GM12878 (cell line): ENCODE data around the gene ARSI. TPM values are rescaled to one million over a fixed set of nuclear protein-coding genes. Genes with fewer than 3 reads are reported as not detected.

Source experiments
- ATAC-seq: fragments of 200-7000 bp; cut with Tn5 transposase; 3 replicates; pipeline ENCODE4 v1.9.1; 2020; ENCODE audit warnings: mild to moderate bottlenecking, moderate library complexity
- BruUV-seq: library from RNA; stranded (reverse); fragments of 400-500 nt; replicated peaks from 2 replicates; lab custom pipeline; 2021; lab: Mats Ljungman, UMichigan
- CTCF ChIA-PET: fragments of 300-600 bp; sonication (Branson Sonifier 250); formaldehyde crosslinking; extraction: SDS; loops from one replicate; lab custom pipeline; 2021; ENCODE audit warnings: inconsistent platforms; lab: Yijun Ruan, JAX
- POLR2A ChIA-PET: fragments of 350-600 bp; formaldehyde crosslinking; extraction: SDS; loops from one replicate; lab custom pipeline; 2021; ENCODE audit warnings: inconsistent platforms; lab: Charles Lee
- RAD21 ChIA-PET: fragments of 300-600 bp; sonication (Branson Sonifier 250); formaldehyde crosslinking; loops from one replicate; lab custom pipeline; 2023; ENCODE audit warnings: antibody characterized with exemption; ENCODE audit not compliant: unreplicated experiment; lab: Charles Lee
- SMC1A ChIA-PET: fragments of 300-600 bp; sonication (Branson Sonifier 250); formaldehyde crosslinking; loops from one replicate; lab custom pipeline; 2023; ENCODE audit not compliant: unreplicated experiment, uncharacterized antibody; lab: Charles Lee
- DNase-seq: peaks from one replicate; pipeline ENCODE4 v3.0.0-alpha.2; 2011; ENCODE audit warnings: low read depth, low spot score
- FAIRE-seq: peaks from 3 replicates; lab custom pipeline; 2011; peaks lifted over from hg19 to GRCh38; lab: Jason Lieb, UNC
- H2AFZ ChIP-seq: 2 replicates; pipeline ENCODE4 v1.6.0; 2011; ENCODE audit warnings: low read depth, low read length, control low read depth; ENCODE audit not compliant: control insufficient read depth
- H3K27ac ChIP-seq: 2 replicates; pipeline ENCODE4 v1.5.1; 2011; ENCODE audit warnings: control low read depth; ENCODE audit not compliant: control insufficient read depth, insufficient read depth
- H3K27me3 ChIP-seq, 2 experiments: replicated peaks in 1 of 2; 2 replicates each; pipeline versions ENCODE4 v1.6.0 to v1.6.1; 2011; ENCODE audit warnings: low read length in 1 of 2; ENCODE audit not compliant: control insufficient read depth in 2 of 2, insufficient read depth in 2 of 2
- H3K36me3 ChIP-seq, 2 experiments: 2 replicates each; pipeline ENCODE4 v1.5.1; 2011; ENCODE audit warnings: low read length in 1 of 2; ENCODE audit not compliant: control insufficient read depth in 2 of 2, insufficient read depth in 2 of 2
- H3K4me1 ChIP-seq: 2 replicates; pipeline ENCODE4 v1.6.1; 2011; ENCODE audit warnings: mild to moderate bottlenecking, low read length, moderate library complexity, mixed read lengths; ENCODE audit not compliant: control insufficient read depth, insufficient read depth
- H3K4me2 ChIP-seq: 2 replicates; pipeline ENCODE4 v1.6.0; 2011; ENCODE audit warnings: control low read depth; ENCODE audit not compliant: control insufficient read depth, insufficient read depth
- H3K4me3 ChIP-seq: fragments of 200-600 bp; sonication (generic); 2 replicates; pipeline ENCODE4 v1.5.1; 2016
- H3K79me2 ChIP-seq: 2 replicates; pipeline ENCODE4 v1.6.0; 2011; ENCODE audit warnings: low read length; ENCODE audit not compliant: control insufficient read depth, insufficient read depth
- H3K9ac ChIP-seq: 2 replicates; pipeline ENCODE4 v1.8.0; 2011; ENCODE audit warnings: low read length, control low read depth, mixed read lengths; ENCODE audit not compliant: control insufficient read depth, insufficient read depth
- H3K9me3 ChIP-seq: replicated peaks from 3 replicates; pipeline ENCODE4 v1.5.1; 2011; ENCODE audit warnings: mild to moderate bottlenecking, low read length; ENCODE audit not compliant: control insufficient read depth, insufficient read depth
- H4K20me1 ChIP-seq: 2 replicates; pipeline ENCODE4 v1.6.0; 2011; ENCODE audit not compliant: control insufficient read depth, insufficient read depth
- CHD1 ChIP-seq: IDR thresholded peaks from 2 replicates; pipeline ENCODE4 v1.6.1; 2012; ENCODE audit warnings: low read depth, low read length, improper control_type of control experiment
- E2F8 ChIP-seq: fragments of 450-650 bp; IDR thresholded peaks from 2 replicates; pipeline ENCODE4 v1.6.1; 2018; ENCODE audit warnings: mild to moderate bottlenecking, low read depth, moderate library complexity; ENCODE audit not compliant: partially characterized antibody
- HDAC2 ChIP-seq: fragments of 200-600 bp; sonication (generic); IDR thresholded peaks from 2 replicates; pipeline ENCODE4 v1.6.1; 2017
- JUND ChIP-seq: IDR thresholded peaks from 2 replicates; pipeline ENCODE4 v1.6.1; 2012; ENCODE audit warnings: low read depth, mild to moderate bottlenecking, low read length, improper control_type of control experiment, moderate library complexity
- LARP7 ChIP-seq: fragments of 450-650 bp; IDR thresholded peaks from 2 replicates; pipeline ENCODE4 v1.6.1; 2017; ENCODE audit warnings: mild to moderate bottlenecking
- NFXL1 ChIP-seq: fragments of 450-650 bp; IDR thresholded peaks from 2 replicates; pipeline ENCODE4 v1.6.1; 2017; ENCODE audit warnings: antibody characterized with exemption, mild to moderate bottlenecking, borderline replicate concordance
- NFYB ChIP-seq: IDR thresholded peaks from 2 replicates; pipeline ENCODE4 v1.6.1; 2011; ENCODE audit warnings: low read depth, mild to moderate bottlenecking, low read length, improper control_type of control experiment, moderate library complexity; ENCODE audit not compliant: insufficient read depth
- NR2C1 ChIP-seq: fragments of 450-650 bp; IDR thresholded peaks from 2 replicates; pipeline ENCODE4 v1.6.1; 2017; ENCODE audit warnings: antibody characterized with exemption, mild to moderate bottlenecking, moderate library complexity
- SREBF1 ChIP-seq: IDR thresholded peaks from 2 replicates; pipeline ENCODE4 v1.6.1; 2012; ENCODE audit warnings: mild to moderate bottlenecking, low read length
- YBX1 ChIP-seq: fragments of 450-650 bp; IDR thresholded peaks from 2 replicates; pipeline ENCODE4 v1.6.1; 2016; ENCODE audit warnings: antibody characterized with exemption
- ZNF24 ChIP-seq: fragments of 450-650 bp; IDR thresholded peaks from 2 replicates; pipeline ENCODE4 v1.6.1; 2017; ENCODE audit warnings: antibody characterized with exemption, mild to moderate bottlenecking
- WGBS: methylation state at CpG from one replicate; pipeline ENCODE4 v1.1.6; 2016; ENCODE audit warnings: low lambda C conversion rate; ENCODE audit not compliant: insufficient replicate concordance, insufficient coverage; ENCODE audit errors: missing lambda C conversion rate; 5-methylcytosine and 5-hydroxymethylcytosine counted together
- in situ Hi-C: fragments of 300-500 bp; cut with MboI; formaldehyde crosslinking; loops from 9 replicates; pipeline ENCODE4 v1.14.3; 2018; ENCODE audit warnings: mixed read lengths
- intact Hi-C: fragments of 100-400 bp; cut with micrococcal nuclease; formaldehyde crosslinking; loops from one replicate; pipeline ENCODE4 v1.14.2; 2022; ENCODE audit not compliant: unreplicated experiment
- polyA plus RNA-seq, 11 experiments: library from polyadenylated mRNA; depleted of rRNA in 4 of 11; unstranded in 6 of 11; stranded (reverse) in 5 of 11; fragments of >200 nt; fragmentation: Nextera tagmentation in 4 of 11; fragmentation: Illumina TruSeq in 1 of 11; extraction: Ambion mirVana in 4 of 11; extraction: Trizol in 1 of 11; gene quantifications; 1 replicate in 1 of 11; 2 replicates in 10 of 11; pipeline versions ENCODE4 v1.2.1 to v1.2.3, GENCODE V29; 2011 to 2016; ENCODE audit warnings: inconsistent platforms in 2 of 11, missing spikeins in 2 of 11, low read depth in 1 of 11
- total RNA-seq, 4 experiments: library from RNA; depleted of rRNA in 3 of 4; stranded (reverse); fragments of >200 nt in 3 of 4; fragmentation: Illumina TruSeq in 1 of 4; extraction: Trizol in 1 of 4; gene quantifications; 2 replicates each; pipeline versions ENCODE4 v1.2.1 to v1.2.3, GENCODE V29; 2013 to 2021
- TF ChIP-seq, protein P1 (sequence below): fragments of 450-650 bp; IDR thresholded peaks from 2 replicates; pipeline ENCODE4 v1.6.1; 2017; ENCODE audit warnings: borderline replicate concordance
- TF ChIP-seq, protein P2 (sequence below): fragments of 450-650 bp; IDR thresholded peaks from 2 replicates; pipeline ENCODE4 v1.6.1; 2017; ENCODE audit warnings: mild to moderate bottlenecking, low read depth, inconsistent platforms; ENCODE audit not compliant: poor library complexity, severe bottlenecking
- TF ChIP-seq, protein P3 (sequence below): IDR thresholded peaks from 2 replicates; pipeline ENCODE4 v1.6.1; 2012; ENCODE audit warnings: improper control_type of control experiment, low read depth, low read length; ENCODE audit not compliant: insufficient replicate concordance

Gene ARSI
- total and polyA plus RNA-seq, 10 of the 15 experiments (the other 5 are each of a cell fraction or from before 2014, with no cell fraction given) = not detected

DNA sequence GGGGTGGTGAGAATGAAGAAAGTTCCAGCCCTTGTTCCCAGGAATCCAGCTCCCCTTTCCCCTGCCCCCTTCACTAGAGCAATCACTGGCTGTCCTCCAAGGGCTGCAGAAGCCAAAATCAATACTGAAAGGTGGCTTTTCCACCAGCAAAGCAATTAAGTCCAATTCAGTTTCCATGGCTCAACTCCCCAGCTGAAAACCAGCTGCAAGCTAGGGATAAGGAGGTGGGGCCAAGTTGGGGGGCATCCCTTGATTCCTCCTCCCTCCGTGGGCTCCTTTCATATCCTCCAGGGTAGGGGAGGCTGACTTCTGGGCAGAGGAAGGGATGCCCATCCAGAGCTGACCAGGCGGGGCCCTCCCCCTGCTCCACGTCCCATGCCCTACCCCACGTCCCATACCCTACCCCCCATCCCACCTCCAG is 35.8 kb downstream of the ARSI start:
- Histone ChIP-seq H3K79me2 (no peaks in the 10 kb centered on the region), H3K36me3 (no peaks in the 10 kb centered on the region), H3K27me3 (peaks cover 1 to 2% of the 10 kb centered on the region in 2 experiments; a peak in 2 of 4 replicates), H3K4me3 (no peak overlapping the region), H2AFZ (no peak overlapping the region), H3K4me2 (no peak overlapping the region), H3K27ac (no peak overlapping the region), H3K4me1 (no peaks in the 10 kb centered on the region), H4K20me1 (no peaks in the 10 kb centered on the region), H3K9ac (no peak overlapping the region), H3K9me3 (no peaks in the 10 kb centered on the region)
- no TSS peak for BruUV-seq
- intact Hi-C loops (no loop called here), in situ Hi-C loops (no loop called here)
- DNase-seq (no peak), ATAC-seq (no peak), FAIRE-seq (no peak)
- SMC1A ChIA-PET = no interaction called here
- POLR2A ChIA-PET = no interaction called here
- CTCF ChIA-PET = interaction anchor here (1.1 kb wide), 1 partner anchor 433 kb away, joined by 3 read pairs; no protein-coding TSS in a partner anchor
- 2% methylated on average over 4 of the region's 4 CpGs for WGBS
- RAD21 ChIA-PET = no interaction called here
- TF ChIP-seq NR2C1 (no peak), HDAC2 (no peak), SREBF1 (no peak), LARP7 (no peak), CHD1 (no peak), E2F8 (no peak), JUND (no peak), NFYB (no peak), ZNF24 (no peak), NFXL1 (no peak), YBX1 (no peak)
- TF ChIP-seq, protein P1, sequence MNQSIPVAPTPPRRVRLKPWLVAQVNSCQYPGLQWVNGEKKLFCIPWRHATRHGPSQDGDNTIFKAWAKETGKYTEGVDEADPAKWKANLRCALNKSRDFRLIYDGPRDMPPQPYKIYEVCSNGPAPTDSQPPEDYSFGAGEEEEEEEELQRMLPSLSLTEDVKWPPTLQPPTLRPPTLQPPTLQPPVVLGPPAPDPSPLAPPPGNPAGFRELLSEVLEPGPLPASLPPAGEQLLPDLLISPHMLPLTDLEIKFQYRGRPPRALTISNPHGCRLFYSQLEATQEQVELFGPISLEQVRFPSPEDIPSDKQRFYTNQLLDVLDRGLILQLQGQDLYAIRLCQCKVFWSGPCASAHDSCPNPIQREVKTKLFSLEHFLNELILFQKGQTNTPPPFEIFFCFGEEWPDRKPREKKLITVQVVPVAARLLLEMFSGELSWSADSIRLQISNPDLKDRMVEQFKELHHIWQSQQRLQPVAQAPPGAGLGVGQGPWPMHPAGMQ = no peak
- TF ChIP-seq, protein P2, sequence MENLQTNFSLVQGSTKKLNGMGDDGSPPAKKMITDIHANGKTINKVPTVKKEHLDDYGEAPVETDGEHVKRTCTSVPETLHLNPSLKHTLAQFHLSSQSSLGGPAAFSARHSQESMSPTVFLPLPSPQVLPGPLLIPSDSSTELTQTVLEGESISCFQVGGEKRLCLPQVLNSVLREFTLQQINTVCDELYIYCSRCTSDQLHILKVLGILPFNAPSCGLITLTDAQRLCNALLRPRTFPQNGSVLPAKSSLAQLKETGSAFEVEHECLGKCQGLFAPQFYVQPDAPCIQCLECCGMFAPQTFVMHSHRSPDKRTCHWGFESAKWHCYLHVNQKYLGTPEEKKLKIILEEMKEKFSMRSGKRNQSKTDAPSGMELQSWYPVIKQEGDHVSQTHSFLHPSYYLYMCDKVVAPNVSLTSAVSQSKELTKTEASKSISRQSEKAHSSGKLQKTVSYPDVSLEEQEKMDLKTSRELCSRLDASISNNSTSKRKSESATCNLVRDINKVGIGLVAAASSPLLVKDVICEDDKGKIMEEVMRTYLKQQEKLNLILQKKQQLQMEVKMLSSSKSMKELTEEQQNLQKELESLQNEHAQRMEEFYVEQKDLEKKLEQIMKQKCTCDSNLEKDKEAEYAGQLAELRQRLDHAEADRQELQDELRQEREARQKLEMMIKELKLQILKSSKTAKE = no peak
- TF ChIP-seq, protein P3, sequence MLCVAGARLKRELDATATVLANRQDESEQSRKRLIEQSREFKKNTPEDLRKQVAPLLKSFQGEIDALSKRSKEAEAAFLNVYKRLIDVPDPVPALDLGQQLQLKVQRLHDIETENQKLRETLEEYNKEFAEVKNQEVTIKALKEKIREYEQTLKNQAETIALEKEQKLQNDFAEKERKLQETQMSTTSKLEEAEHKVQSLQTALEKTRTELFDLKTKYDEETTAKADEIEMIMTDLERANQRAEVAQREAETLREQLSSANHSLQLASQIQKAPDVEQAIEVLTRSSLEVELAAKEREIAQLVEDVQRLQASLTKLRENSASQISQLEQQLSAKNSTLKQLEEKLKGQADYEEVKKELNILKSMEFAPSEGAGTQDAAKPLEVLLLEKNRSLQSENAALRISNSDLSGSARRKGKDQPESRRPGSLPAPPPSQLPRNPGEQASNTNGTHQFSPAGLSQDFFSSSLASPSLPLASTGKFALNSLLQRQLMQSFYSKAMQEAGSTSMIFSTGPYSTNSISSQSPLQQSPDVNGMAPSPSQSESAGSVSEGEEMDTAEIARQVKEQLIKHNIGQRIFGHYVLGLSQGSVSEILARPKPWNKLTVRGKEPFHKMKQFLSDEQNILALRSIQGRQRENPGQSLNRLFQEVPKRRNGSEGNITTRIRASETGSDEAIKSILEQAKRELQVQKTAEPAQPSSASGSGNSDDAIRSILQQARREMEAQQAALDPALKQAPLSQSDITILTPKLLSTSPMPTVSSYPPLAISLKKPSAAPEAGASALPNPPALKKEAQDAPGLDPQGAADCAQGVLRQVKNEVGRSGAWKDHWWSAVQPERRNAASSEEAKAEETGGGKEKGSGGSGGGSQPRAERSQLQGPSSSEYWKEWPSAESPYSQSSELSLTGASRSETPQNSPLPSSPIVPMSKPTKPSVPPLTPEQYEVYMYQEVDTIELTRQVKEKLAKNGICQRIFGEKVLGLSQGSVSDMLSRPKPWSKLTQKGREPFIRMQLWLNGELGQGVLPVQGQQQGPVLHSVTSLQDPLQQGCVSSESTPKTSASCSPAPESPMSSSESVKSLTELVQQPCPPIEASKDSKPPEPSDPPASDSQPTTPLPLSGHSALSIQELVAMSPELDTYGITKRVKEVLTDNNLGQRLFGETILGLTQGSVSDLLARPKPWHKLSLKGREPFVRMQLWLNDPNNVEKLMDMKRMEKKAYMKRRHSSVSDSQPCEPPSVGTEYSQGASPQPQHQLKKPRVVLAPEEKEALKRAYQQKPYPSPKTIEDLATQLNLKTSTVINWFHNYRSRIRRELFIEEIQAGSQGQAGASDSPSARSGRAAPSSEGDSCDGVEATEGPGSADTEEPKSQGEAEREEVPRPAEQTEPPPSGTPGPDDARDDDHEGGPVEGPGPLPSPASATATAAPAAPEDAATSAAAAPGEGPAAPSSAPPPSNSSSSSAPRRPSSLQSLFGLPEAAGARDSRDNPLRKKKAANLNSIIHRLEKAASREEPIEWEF = no peak
